IPS-NIHi11 (cell line): ENCODE results near the gene TICRR.
"Not testable (repeated sequence)": the region's sequence is repeated elsewhere in the genome, so short reads cannot be mapped to it uniquely, and the experiment has no call there.

Source experiments
- DNase-seq: peaks from one replicate; pipeline ENCODE4 v3.0.0; 2012; ENCODE audit warnings: mixed read lengths, low spot score

TICRR gene, protein sequence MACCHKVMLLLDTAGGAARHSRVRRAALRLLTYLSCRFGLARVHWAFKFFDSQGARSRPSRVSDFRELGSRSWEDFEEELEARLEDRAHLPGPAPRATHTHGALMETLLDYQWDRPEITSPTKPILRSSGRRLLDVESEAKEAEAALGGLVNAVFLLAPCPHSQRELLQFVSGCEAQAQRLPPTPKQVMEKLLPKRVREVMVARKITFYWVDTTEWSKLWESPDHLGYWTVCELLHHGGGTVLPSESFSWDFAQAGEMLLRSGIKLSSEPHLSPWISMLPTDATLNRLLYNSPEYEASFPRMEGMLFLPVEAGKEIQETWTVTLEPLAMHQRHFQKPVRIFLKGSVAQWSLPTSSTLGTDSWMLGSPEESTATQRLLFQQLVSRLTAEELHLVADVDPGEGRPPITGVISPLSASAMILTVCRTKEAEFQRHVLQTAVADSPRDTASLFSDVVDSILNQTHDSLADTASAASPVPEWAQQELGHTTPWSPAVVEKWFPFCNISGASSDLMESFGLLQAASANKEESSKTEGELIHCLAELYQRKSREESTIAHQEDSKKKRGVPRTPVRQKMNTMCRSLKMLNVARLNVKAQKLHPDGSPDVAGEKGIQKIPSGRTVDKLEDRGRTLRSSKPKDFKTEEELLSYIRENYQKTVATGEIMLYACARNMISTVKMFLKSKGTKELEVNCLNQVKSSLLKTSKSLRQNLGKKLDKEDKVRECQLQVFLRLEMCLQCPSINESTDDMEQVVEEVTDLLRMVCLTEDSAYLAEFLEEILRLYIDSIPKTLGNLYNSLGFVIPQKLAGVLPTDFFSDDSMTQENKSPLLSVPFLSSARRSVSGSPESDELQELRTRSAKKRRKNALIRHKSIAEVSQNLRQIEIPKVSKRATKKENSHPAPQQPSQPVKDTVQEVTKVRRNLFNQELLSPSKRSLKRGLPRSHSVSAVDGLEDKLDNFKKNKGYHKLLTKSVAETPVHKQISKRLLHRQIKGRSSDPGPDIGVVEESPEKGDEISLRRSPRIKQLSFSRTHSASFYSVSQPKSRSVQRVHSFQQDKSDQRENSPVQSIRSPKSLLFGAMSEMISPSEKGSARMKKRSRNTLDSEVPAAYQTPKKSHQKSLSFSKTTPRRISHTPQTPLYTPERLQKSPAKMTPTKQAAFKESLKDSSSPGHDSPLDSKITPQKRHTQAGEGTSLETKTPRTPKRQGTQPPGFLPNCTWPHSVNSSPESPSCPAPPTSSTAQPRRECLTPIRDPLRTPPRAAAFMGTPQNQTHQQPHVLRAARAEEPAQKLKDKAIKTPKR (N-terminal part only)

GRCh38 chr15:89575146-89575655 lies at the start of gene TICRR:
Gene TICRR (plus strand): TSS chr15:89575469. CDS start chr15:89575587, 118 bp downstream.
- DNase-seq: peak; percentile 96

- DNase-seq: no peak
Observed at GRCh38 chr15:89526181-89526580, 49.1 kb upstream of the TICRR start.

GRCh38 chr15:89526601-89527441 lies 48.4 kb upstream of the TICRR start:
- DNase-seq: no peak

GRCh38 chr15:89528757-89529352 lies 46.4 kb upstream of the TICRR start:
- no peak for DNase-seq

- DNase-seq: no peak
Observed at GRCh38 chr15:89530976-89531375, 44.3 kb upstream of the TICRR start.

DNA sequence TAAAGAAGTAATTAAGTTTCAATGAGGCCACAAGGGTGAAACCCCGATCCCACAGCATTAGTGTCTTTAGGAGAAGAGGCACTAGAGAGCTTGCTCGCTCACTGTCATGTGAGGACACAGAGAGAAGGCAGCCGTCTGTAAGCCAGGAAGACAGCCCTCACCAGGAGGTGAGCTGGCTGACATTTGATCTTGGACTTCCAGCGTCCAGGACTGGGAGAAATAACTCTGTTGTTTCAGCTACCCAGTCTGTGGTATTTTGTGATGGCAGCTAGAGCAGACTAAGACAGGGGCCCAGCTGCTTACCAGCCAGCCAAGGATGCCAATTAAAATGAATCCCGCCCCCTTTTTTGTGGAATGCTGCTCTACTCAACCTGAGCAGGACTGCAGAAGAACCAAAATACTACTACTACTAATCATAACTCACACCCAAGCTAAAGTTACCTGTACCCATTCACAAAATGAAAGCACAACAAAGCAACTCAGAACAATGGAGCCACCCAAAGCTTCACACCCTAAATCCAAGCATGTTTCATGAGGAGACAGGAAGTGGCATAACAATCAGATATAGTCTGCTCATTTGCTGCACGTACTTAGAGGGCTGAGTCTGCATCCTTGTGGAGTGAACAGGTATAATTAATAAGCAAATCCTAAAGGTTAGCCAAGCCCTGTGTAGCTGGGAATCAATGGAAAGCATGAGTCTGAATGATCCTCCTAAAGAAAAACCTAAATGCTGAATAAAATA lies 43.3 kb upstream of the TICRR start:
- no peak for DNase-seq

DNA sequence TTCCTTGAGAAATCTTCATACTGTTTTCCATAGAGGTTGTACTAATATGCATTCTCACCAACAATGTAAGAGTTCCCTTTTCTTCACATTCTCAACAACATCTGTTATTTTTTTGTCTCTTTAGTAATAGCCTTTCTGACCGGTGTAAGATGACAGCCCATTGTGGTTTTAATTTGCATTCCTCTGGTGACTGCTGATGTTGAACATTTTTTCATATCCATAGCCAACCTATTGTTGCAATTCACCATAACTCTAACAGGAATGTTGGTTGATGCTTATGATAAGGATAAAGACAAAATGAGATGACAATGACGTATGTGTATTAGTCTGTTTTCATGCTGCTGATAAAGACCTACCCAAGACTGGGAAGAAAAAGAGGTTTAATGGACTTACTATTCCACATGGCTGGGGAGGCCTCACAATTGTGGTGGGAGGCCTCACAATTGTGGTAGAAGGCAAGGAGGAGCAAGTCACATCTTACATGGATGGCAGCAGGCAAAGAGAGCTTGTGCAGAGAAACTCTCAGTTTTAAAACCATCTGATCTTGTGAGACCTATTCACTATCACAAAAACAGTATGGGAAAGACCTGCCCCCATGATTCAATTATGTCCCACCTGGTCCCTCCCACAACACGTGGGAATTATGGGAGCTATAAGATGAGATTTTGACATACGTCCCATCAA lies 41.3 kb upstream of the TICRR start:
- DNase-seq: no peak

GRCh38 chr15:89539027-89539426 lies 36.2 kb upstream of the TICRR start:
- DNase-seq: no peak

GRCh38 chr15:89542369-89542768 lies 32.9 kb upstream of the TICRR start:
- no peak for DNase-seq

DNA sequence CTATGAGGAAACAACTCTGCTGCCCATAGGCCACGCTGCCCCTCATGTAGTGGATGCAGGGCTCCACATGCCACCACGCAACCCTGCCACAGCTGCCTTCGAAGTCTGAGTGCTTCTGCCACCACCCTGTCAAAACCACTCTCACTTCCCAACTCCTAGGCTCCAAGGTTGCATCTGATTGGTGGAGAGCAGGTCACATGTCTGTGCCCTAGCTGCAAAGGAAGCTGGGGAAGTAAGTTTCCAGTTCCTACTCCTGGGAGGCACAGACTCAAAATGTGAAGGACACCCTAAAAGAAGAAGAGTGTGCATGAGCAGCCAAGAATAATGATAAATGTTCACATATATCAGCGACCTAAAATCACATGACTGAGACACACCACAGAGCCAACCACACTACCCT lies 31.9 kb upstream of the TICRR start:
- no peak for DNase-seq

GRCh38 chr15:89549138-89549537 lies 26.1 kb upstream of the TICRR start:
- not testable (repeated sequence) for DNase-seq

DNA sequence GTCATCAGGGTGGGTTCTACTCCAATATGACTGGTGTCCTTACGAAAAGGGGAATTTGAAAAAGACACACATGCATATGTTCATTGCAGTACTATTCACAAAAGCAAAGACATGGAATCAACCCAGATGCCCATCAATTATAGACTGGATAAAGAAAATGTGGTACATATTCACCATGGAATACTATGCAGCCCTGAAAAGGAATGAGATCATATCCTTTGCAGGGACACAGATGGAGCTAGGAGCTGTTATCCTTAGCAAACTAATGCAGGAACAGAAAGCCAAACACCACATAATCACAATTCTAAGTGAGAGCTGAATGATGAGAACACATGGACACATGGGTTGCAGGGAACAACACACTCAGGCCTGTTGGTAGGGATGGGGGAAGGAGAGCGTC lies 24.8 kb upstream of the TICRR start:
- DNase-seq: no peak

DNA sequence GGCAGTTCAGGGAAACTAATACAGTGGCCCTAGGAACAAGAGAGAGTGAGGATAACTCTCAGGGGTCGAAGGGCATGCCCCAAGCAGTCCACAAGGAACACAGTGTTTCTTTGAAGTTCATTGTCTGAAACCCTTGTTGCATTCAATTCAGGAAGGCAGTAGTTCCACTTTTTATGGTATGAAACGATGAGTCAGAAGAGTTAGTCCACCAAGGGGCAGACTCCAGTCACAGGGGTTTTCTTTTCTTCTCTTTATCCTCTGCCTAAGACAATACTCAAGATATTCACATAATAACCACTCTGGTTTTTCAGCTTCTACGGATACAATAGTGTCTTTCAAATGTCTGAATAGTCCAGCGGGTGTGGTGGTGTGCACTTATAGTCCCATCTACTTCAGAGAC lies 23.7 kb upstream of the TICRR start:
- DNase-seq: no peak

DNA sequence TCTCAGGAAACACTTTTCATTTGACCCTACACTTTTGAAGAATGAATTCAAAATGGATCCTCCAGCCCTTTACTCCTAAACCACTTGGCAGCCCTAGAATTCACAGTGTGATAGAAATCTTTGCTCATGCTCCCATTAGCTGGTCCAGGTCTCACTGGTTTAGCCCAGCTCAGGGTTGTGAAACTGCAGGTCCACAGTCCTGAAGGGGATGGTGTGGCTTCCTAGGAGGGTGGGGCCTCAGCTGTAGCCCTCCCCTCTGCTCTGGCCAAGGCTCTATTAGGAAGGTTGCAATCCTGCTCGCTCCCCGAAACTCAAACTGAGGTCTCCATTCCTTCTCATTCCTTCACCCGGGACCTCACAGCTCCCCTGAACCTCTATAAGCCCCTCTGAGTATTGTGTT lies 21.6 kb upstream of the TICRR start:
- DNase-seq: no peak

GRCh38 chr15:89554247-89554646 lies 21.0 kb upstream of the TICRR start:
- no peak for DNase-seq

DNA sequence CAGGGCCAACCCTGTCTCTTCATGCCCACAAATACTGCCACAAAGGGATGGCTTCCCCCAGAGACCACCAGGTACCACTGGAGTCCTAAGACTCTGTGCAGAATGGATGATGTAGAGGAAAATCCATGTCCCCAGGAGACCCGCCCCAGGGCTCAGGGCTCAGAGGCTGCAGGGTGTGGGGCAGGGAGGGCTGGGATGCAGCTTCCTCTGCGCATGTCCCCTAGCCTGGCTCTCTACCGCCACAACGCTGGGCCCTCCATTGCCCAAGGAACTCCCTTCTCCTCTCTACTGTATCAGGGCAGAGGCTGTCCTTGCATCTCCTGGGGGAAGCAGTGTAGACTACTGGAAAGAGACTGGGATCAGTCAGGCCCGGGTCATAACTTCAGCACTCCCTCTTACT lies 19.5 kb upstream of the TICRR start:
- no peak for DNase-seq

GRCh38 chr15:89556413-89557262 lies 18.6 kb upstream of the TICRR start:
- peak; percentile 75 for DNase-seq

DNA sequence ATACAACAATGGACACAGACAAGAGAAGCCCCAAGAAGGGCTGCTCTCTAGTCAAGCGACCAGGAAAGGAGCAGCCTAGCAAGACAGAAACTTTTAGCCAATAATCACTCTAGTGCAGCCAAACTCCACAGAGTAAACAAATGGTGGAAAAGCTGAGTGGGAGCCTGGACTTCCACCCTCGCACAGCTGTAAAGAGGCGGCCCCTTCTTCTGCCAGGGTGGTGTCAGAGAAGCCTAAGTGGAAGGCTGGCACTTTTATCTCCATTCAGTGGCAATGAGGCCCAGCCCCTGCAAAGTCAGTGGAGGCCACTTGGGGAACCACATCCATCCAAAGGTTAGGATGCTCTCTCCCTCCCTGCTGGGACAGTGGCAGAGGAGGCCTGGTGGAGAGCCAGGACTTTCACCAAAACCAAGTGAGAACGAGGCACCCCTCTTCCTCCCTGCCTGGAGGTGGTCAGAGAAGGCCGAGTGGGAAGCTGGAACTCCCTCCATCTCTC lies 15.5 kb upstream of the TICRR start:
- DNase-seq: no peak
